Effector memory CD4-positive, alpha-beta T cell (primary cell): Measurements from ENCODE around the gene GGTLC1.

Experiments
- DNase-seq, 3 donors: peaks; one replicate each; pipeline ENCODE4 v3.0.0-alpha.2; 2020
- H3K27ac ChIP-seq: 2 replicates; pipeline ENCODE4 v1.7.0; 2013; ENCODE audit warnings: mild to moderate bottlenecking, low read length, moderate library complexity; ENCODE audit not compliant: insufficient read depth, poor library complexity, severe bottlenecking
- H3K27me3 ChIP-seq: replicated peaks from 2 replicates; pipeline ENCODE4 v1.7.0; 2013; ENCODE audit warnings: mild to moderate bottlenecking, low read length; ENCODE audit not compliant: insufficient read depth, control insufficient read depth, poor library complexity, severe bottlenecking
- H3K36me3 ChIP-seq: 2 replicates; pipeline ENCODE4 v1.7.0; 2013; ENCODE audit warnings: mild to moderate bottlenecking, low read length, moderate library complexity; ENCODE audit not compliant: control insufficient read depth, insufficient read depth
- H3K4me1 ChIP-seq: 2 replicates; pipeline ENCODE4 v1.7.0; 2013; ENCODE audit warnings: low read length, mild to moderate bottlenecking; ENCODE audit not compliant: control insufficient read depth, insufficient read depth, poor library complexity, severe bottlenecking
- H3K4me3 ChIP-seq: 2 replicates; pipeline ENCODE4 v1.7.0; 2013; ENCODE audit warnings: low read length, low read depth, mild to moderate bottlenecking; ENCODE audit not compliant: insufficient read depth, poor library complexity, severe bottlenecking
- H3K9me3 ChIP-seq: 2 replicates; pipeline ENCODE4 v1.7.0; 2013; ENCODE audit warnings: mild to moderate bottlenecking, low read length, moderate library complexity; ENCODE audit not compliant: control insufficient read depth

Gene GGTLC1

GRCh38 chr20:23967616-23967979, 21.0 kb downstream of the GGTLC1 start:
- no peak for DNase-seq
- Histone ChIP-seq H3K36me3 (no peaks in the 10 kb centered on the region), H3K27me3 (no peaks in the 10 kb centered on the region), H3K9me3 (no peaks in the 10 kb centered on the region), H3K27ac (no peak overlapping the region), H3K4me3 (no peak overlapping the region), H3K4me1 (no peaks in the 10 kb centered on the region)

DNA sequence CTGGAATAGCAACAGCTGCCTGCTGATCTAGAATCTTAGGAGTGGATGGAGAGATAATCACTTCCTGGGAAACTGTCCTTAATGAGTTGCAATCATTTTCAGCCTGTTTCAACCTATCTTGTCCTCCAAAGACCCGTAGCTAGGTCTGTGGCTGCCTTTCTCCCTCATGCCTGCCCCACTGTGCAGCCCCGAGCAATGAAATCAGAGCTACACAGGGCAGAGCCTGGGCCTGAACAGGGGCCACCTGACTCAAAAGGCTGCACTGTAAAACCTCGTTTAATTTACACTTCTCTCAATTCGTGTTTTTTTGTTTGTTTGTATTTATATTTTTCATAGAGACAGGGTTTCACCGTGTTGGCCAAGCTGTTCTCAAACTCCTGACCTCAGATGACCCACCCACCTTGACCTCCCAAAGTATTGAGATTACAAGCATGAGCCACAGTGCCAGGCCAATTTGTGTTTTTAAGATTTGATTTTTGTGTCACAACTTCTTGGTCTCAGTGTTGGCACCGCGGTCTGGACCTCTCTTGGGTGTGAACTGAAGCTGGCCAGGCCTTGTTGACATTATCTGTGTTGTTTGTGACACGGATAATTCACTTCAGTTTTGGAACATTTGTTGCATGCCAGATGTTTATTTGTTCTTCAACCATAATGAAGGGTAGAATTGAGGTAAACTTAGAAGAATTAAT, 21.5 kb downstream of the GGTLC1 start:
- Histone ChIP-seq H3K4me1 (no peaks in the 10 kb centered on the region), H3K27me3 (no peaks in the 10 kb centered on the region), H3K9me3 (no peaks in the 10 kb centered on the region), H3K36me3 (no peaks in the 10 kb centered on the region), H3K4me3 (no peak overlapping the region), H3K27ac (no peak overlapping the region)
- no peak for DNase-seq

- H3K27me3 ChIP-seq, result no peaks in the 10 kb centered on the region
- H3K9me3 ChIP-seq, result no peaks in the 10 kb centered on the region
- H3K27ac ChIP-seq, result no peak overlapping the region
- H3K36me3 ChIP-seq, result no peaks in the 10 kb centered on the region
- no peak overlapping the region for H3K4me3 ChIP-seq
- no peak for DNase-seq
- no peaks in the 10 kb centered on the region for H3K4me1 ChIP-seq
These were observed 22.3 kb downstream of the GGTLC1 start for GRCh38 chr20:23966298-23966697.

DNA sequence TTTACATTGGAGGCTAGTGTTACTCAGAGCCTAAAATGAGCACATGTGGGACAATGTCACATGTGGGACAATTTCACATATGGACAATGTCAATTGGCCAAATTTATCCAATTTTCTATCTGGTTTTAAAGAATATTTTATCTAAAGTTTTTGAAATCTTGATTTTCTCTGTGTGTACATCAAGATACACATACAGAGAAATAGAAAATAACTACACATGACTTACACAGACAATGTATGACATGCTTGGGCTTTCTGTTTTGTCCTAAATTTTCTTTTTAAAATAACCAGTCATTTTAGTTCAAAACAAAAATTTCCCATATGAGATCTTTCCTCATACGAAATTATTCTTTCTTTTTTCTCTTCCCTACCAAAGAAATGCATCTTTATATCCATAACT, 24.6 kb downstream of the GGTLC1 start:
- no peaks in the 10 kb centered on the region for H3K27me3 ChIP-seq
- H3K27ac ChIP-seq, result no peak overlapping the region
- DNase-seq, result no peak
- H3K4me3 ChIP-seq, result no peak overlapping the region
- H3K36me3 ChIP-seq, result no peaks in the 10 kb centered on the region
- H3K4me1 ChIP-seq, result no peaks in the 10 kb centered on the region
- H3K9me3 ChIP-seq, result no peaks in the 10 kb centered on the region

DNA sequence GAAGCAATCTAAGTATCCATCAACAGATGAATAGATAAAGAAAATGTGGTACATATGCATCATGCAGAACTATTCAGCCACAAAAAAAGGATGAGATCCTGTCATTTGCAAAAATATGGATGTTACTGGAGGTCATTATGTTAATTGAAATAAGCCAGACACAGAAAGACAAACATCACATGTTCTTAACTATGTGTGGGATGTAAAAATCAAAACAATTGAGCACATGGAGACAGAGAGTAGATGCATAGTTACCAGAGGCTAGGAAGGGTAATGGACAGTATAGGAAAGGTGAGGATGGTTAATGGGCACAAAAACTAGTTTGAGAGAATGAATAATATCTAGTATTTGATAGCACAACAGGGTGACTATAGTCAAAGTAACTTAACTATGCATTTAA, 26.3 kb downstream of the GGTLC1 start:
- H3K27me3 ChIP-seq, result no peaks in the 10 kb centered on the region
- H3K4me1 ChIP-seq, result no peaks in the 10 kb centered on the region
- no peak overlapping the region for H3K4me3 ChIP-seq
- H3K36me3 ChIP-seq, result no peaks in the 10 kb centered on the region
- no peak for DNase-seq
- no peak overlapping the region for H3K27ac ChIP-seq
- H3K9me3 ChIP-seq, result no peaks in the 10 kb centered on the region

DNA sequence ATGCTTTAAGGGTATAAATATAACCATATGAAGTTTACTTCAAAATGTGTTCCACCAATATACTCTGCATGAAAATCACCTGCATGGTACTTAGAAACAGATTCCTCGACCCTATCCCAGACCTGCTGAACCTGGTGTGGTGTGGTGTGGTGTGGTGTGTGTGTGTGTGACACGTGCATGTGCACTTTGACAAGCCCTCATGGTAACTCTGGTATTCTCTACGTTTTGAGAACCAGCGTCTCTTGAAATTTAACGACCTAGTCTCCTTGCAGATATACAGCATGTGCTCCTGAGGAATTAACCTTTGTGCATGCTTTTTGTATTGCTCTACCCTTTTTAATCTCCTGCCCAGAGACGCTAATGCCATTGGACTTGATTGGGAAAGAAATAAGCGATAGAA, 29.5 kb downstream of the GGTLC1 start:
- no peaks in the 10 kb centered on the region for H3K9me3 ChIP-seq
- no peak overlapping the region for H3K27ac ChIP-seq
- no peaks in the 10 kb centered on the region for H3K4me1 ChIP-seq
- DNase-seq, result no peak
- no peak overlapping the region for H3K4me3 ChIP-seq
- no peaks in the 10 kb centered on the region for H3K36me3 ChIP-seq
- no peaks in the 10 kb centered on the region for H3K27me3 ChIP-seq

GRCh38 chr20:23955896-23956295, 32.7 kb downstream of the GGTLC1 start:
- H3K4me1 ChIP-seq, result no peaks in the 10 kb centered on the region
- H3K27ac ChIP-seq, result no peak overlapping the region
- DNase-seq, result no peak
- no peaks in the 10 kb centered on the region for H3K9me3 ChIP-seq
- no peak overlapping the region for H3K4me3 ChIP-seq
- no peaks in the 10 kb centered on the region for H3K27me3 ChIP-seq
- no peaks in the 10 kb centered on the region for H3K36me3 ChIP-seq

GRCh38 chr20:23954008-23954745, 34.4 kb downstream of the GGTLC1 start:
- H3K27me3 ChIP-seq, result no peaks in the 10 kb centered on the region
- H3K9me3 ChIP-seq, result no peaks in the 10 kb centered on the region
- no peak overlapping the region for H3K4me3 ChIP-seq
- no peak overlapping the region for H3K27ac ChIP-seq
- DNase-seq, result no peak
- H3K36me3 ChIP-seq, result no peaks in the 10 kb centered on the region
- H3K4me1 ChIP-seq, result no peaks in the 10 kb centered on the region

GRCh38 chr20:23946206-23946605, 42.4 kb downstream of the GGTLC1 start:
- no peak overlapping the region for H3K4me3 ChIP-seq
- H3K4me1 ChIP-seq, result no peaks in the 10 kb centered on the region
- no peaks in the 10 kb centered on the region for H3K27me3 ChIP-seq
- H3K36me3 ChIP-seq, result no peaks in the 10 kb centered on the region
- no peak overlapping the region for H3K27ac ChIP-seq
- H3K9me3 ChIP-seq, result no peaks in the 10 kb centered on the region
- DNase-seq, result no peak

GRCh38 chr20:23943304-23943703, 45.3 kb downstream of the GGTLC1 start:
- Histone ChIP-seq H3K4me1 (no peaks in the 10 kb centered on the region), H3K9me3 (no peaks in the 10 kb centered on the region), H3K27me3 (no peaks in the 10 kb centered on the region), H3K4me3 (no peak overlapping the region), H3K36me3 (no peaks in the 10 kb centered on the region), H3K27ac (no peak overlapping the region)
- no peak for DNase-seq
